BJ (cell line): ENCODE measurements around the gene HOMER3. TPM values are rescaled to one million over a fixed set of nuclear protein-coding genes. Genes with fewer than 3 reads are reported as not detected.

Source experiments
- CTCF ChIA-PET: fragments of 350-600 bp; formaldehyde crosslinking; extraction: SDS; loops from one replicate; lab custom pipeline; 2021; ENCODE audit warnings: antibody characterized with exemption, inconsistent platforms; lab: Yijun Ruan, JAX
- POLR2A ChIA-PET: fragments of 300-600 bp; sonication (Branson Sonifier 250); formaldehyde crosslinking; extraction: SDS; loops from one replicate; lab custom pipeline; 2021; ENCODE audit warnings: antibody characterized with exemption; lab: Charles Lee
- DNase-seq: peaks from one replicate; pipeline ENCODE4 v3.0.0-alpha.2; 2011; ENCODE audit warnings: low read depth
- H3K27me3 ChIP-seq: 2 replicates; pipeline ENCODE4 v1.6.0; 2011; ENCODE audit warnings: low read length; ENCODE audit not compliant: control insufficient read depth, insufficient read depth
- H3K36me3 ChIP-seq: 2 replicates; pipeline ENCODE4 v1.5.1; 2011; ENCODE audit warnings: low read length; ENCODE audit not compliant: control insufficient read depth, insufficient read depth
- H3K4me3 ChIP-seq: 2 replicates; pipeline ENCODE4 v1.5.1; 2011; ENCODE audit warnings: low read depth, mild to moderate bottlenecking, control low read depth, low read length
- CTCF ChIP-seq: IDR thresholded peaks from 2 replicates; pipeline ENCODE4 v1.5.1; 2011; ENCODE audit warnings: low read depth, mild to moderate bottlenecking, control low read depth, inconsistent platforms, low read length, moderate library complexity; ENCODE audit not compliant: insufficient read depth
- polyA plus RNA-seq: library from polyadenylated mRNA; depleted of rRNA; stranded (reverse); fragments of >200 nt; gene quantifications from 2 replicates; pipeline ENCODE4 v1.2.3, GENCODE V29; 2011

Gene HOMER3
- polyA plus RNA-seq, 1 experiment = 55.3 TPM

- Histone ChIP-seq H3K4me3 (no peak overlapping the region), H3K36me3 (no peaks in the 10 kb centered on the region), H3K27me3 (no peaks in the 10 kb centered on the region; the same call in 1 of the 2 replicates)
- POLR2A ChIA-PET = no interaction called here
- DNase-seq = no peak
- CTCF ChIA-PET = interaction anchor here (2.4 to 3.6 kb wide), 3 partner anchors 8 to 118 kb away, joined by 9 to 44 read pairs (median 21); no protein-coding TSS in a partner anchor
- no peak for TF ChIP-seq CTCF
These were observed 44.2 kb upstream of the HOMER3 start for GRCh38 chr19:18985257-18985656.

DNA sequence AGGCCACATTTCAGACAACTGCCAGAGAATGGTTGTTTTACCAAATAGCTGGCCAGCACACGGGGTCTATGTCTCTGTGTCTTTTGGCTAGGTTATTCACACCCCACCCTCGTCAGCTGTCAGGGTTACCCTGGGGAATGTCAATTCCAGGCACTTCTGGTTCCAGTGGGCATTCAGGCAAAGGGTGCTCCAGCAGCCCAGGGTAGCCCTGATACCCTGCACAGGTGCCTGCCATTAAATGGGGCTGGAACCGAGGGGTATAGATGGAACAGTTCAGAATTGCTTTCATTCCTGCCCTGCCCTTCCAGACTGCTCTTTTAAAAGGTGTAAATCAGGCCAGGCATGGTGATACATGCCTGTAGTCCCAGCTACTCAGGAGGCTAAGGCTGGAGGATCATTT, 43.2 kb upstream of the HOMER3 start:
- POLR2A ChIA-PET = no interaction called here

GRCh38 chr19:18982669-18983068, 41.7 kb upstream of the HOMER3 start:
- H3K4me3 ChIP-seq = no peak overlapping the region
- ChIA-PET CTCF (interaction anchor here (1.3 kb wide), 1 partner anchor 13 kb away, joined by 4 read pairs; no protein-coding TSS in a partner anchor), POLR2A (no interaction called here)
- H3K27me3 ChIP-seq = no peaks in the 10 kb centered on the region; the same call in 1 of the 2 replicates
- H3K36me3 ChIP-seq = no peaks in the 10 kb centered on the region
- no peak for DNase-seq
- TF ChIP-seq CTCF = no peak

More for the DNA sequence above, 43.2 kb upstream of the HOMER3 start:
- H3K4me3 ChIP-seq = no peak overlapping the region
- DNase-seq = no peak
- no peaks in the 10 kb centered on the region for H3K36me3 ChIP-seq
- no peak for TF ChIP-seq CTCF
- no peaks in the 10 kb centered on the region; the same call in 1 of the 2 replicates for H3K27me3 ChIP-seq
- CTCF ChIA-PET = interaction anchor here (0.7 kb wide), 1 partner anchor 39 kb away, joined by 6 read pairs; no protein-coding TSS in a partner anchor

GRCh38 chr19:18980432-18981020, 39.5 kb upstream of the HOMER3 start:
- no peak for DNase-seq

More at GRCh38 chr19:18980432-18981020, 39.5 kb upstream of the HOMER3 start:
- no peaks in the 10 kb centered on the region; the same call in 1 of the 2 replicates for H3K27me3 ChIP-seq
- ChIA-PET POLR2A (no interaction called here), CTCF (interaction anchor here (0.9 kb wide), 1 partner anchor 392 kb away, joined by 3 read pairs; the partner anchor contains the start of gene REX1BD)
- H3K36me3 ChIP-seq = no peaks in the 10 kb centered on the region
- no peak for TF ChIP-seq CTCF
- H3K4me3 ChIP-seq = no peak overlapping the region
